CD4-positive, alpha-beta T cell treated with Interleukin-15 for 4 hours (primary cell): Measurements from ENCODE around the gene NENF.
A peak's percentile ranks its signal among the peaks of the same experiment; 100 is the strongest.

ENCODE experiments used
- DNase-seq: peaks from one replicate; pipeline ENCODE4 v3.0.0-alpha.2; 2020; ENCODE audit warnings: low spot score

The NENF gene

GRCh38 chr1:212431644-212432043 is 1.1 kb upstream of the NENF start:
- DNase-seq = no peak

- no peak for DNase-seq
These were observed 454 bp upstream of the NENF start for GRCh38 chr1:212432272-212432660.

GRCh38 chr1:212433577-212434462 is 1.1 kb downstream of the NENF start:
- DNase-seq = no peak

- DNase-seq = no peak
These were observed 2.3 kb downstream of the NENF start for GRCh38 chr1:212434992-212435391.

GRCh38 chr1:212437179-212437798 is 4.6 kb downstream of the NENF start:
- DNase-seq = no peak

GRCh38 chr1:212438831-212439237 is 6.1 kb downstream of the NENF start:
- DNase-seq = no peak

- no peak for DNase-seq
These were observed 7.7 kb downstream of the NENF start for GRCh38 chr1:212440419-212440818.

GRCh38 chr1:212442408-212442807 is 9.7 kb downstream of the NENF start:
- DNase-seq = no peak

- no peak for DNase-seq
These were observed 13.6 kb downstream of the NENF start for GRCh38 chr1:212446333-212446732.

- no peak for DNase-seq
These were observed 14.8 kb downstream of the NENF start for GRCh38 chr1:212447478-212447877.

GRCh38 chr1:212450331-212450881 is 17.7 kb downstream of the NENF start:
- no peak for DNase-seq

GRCh38 chr1:212451416-212452322 is 18.9 kb downstream of the NENF start:
- no peak for DNase-seq

- DNase-seq = no peak
These were observed 19.8 kb downstream of the NENF start for GRCh38 chr1:212452323-212453155.

GRCh38 chr1:212453156-212453857 is 20.6 kb downstream of the NENF start:
- DNase-seq = no peak

GRCh38 chr1:212454741-212455140 is 22.0 kb downstream of the NENF start:
- DNase-seq = no peak

- no peak for DNase-seq
These were observed 22.7 kb downstream of the NENF start for GRCh38 chr1:212455401-212455800.

- DNase-seq = peak; percentile 81
These were observed 23.2 kb downstream of the NENF start for GRCh38 chr1:212455803-212456528.

- DNase-seq = peak; percentile 58
These were observed 25.1 kb downstream of the NENF start for GRCh38 chr1:212457740-212458338.

GRCh38 chr1:212458817-212459216 is 26.1 kb downstream of the NENF start:
- DNase-seq = no peak
